ENCODE results near the gene CIROP.

The CIROP gene

GRCh38 chr14:23057757-23058653 is 46.8 kb downstream of the CIROP start:
- H3K27me3 ChIP-seq (ENCODE audit: control insufficient read depth, low read length), result peaks cover 6% of the 10 kb centered on the region; the same call in 1 of the 2 replicates
- H4K20me1 ChIP-seq (ENCODE audit: control insufficient read depth, insufficient read depth, low read depth, low read length), result no peaks in the 10 kb centered on the region
- H3K4me1 ChIP-seq (ENCODE audit: control insufficient read depth, low read length), result peaks cover 26% of the 10 kb centered on the region
- H3K4me2 ChIP-seq (ENCODE audit: low read length), result peak overlapping the region; percentile 95
- TF ChIP-seq, protein P1, sequence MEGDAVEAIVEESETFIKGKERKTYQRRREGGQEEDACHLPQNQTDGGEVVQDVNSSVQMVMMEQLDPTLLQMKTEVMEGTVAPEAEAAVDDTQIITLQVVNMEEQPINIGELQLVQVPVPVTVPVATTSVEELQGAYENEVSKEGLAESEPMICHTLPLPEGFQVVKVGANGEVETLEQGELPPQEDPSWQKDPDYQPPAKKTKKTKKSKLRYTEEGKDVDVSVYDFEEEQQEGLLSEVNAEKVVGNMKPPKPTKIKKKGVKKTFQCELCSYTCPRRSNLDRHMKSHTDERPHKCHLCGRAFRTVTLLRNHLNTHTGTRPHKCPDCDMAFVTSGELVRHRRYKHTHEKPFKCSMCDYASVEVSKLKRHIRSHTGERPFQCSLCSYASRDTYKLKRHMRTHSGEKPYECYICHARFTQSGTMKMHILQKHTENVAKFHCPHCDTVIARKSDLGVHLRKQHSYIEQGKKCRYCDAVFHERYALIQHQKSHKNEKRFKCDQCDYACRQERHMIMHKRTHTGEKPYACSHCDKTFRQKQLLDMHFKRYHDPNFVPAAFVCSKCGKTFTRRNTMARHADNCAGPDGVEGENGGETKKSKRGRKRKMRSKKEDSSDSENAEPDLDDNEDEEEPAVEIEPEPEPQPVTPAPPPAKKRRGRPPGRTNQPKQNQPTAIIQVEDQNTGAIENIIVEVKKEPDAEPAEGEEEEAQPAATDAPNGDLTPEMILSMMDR (IDR thresholded peaks at IDR 0.05; ENCODE audit: low read depth, low read length, poor library complexity, severe bottlenecking), result peak; percentile 96
- TF ChIP-seq EZH2phosphoT487 (IDR thresholded peaks at IDR 0.05; ENCODE audit: borderline replicate concordance, low read length), result no peak
- H3K4me3 ChIP-seq (ENCODE audit: low read length), result peak overlapping the region; percentile 76
- H3K79me2 ChIP-seq (ENCODE audit: control insufficient read depth, low read length), result no peaks in the 10 kb centered on the region
- no peaks in the 10 kb centered on the region for H3K9me2 ChIP-seq (replicated peaks; ENCODE audit: control insufficient read depth, low read length)
- H3K9me3 ChIP-seq (ENCODE audit: control insufficient read depth, insufficient read depth, low read length), result no peaks in the 10 kb centered on the region
- H3F3A ChIP-seq (ENCODE audit: control insufficient read depth, insufficient read depth), result peaks cover 30% of the 10 kb centered on the region
- H3K36me3 ChIP-seq (ENCODE audit: control insufficient read depth, low read length), result peaks cover 36% of the 10 kb centered on the region
- H3K27ac ChIP-seq (ENCODE audit: low read depth, low read length), result no peak overlapping the region

DNA sequence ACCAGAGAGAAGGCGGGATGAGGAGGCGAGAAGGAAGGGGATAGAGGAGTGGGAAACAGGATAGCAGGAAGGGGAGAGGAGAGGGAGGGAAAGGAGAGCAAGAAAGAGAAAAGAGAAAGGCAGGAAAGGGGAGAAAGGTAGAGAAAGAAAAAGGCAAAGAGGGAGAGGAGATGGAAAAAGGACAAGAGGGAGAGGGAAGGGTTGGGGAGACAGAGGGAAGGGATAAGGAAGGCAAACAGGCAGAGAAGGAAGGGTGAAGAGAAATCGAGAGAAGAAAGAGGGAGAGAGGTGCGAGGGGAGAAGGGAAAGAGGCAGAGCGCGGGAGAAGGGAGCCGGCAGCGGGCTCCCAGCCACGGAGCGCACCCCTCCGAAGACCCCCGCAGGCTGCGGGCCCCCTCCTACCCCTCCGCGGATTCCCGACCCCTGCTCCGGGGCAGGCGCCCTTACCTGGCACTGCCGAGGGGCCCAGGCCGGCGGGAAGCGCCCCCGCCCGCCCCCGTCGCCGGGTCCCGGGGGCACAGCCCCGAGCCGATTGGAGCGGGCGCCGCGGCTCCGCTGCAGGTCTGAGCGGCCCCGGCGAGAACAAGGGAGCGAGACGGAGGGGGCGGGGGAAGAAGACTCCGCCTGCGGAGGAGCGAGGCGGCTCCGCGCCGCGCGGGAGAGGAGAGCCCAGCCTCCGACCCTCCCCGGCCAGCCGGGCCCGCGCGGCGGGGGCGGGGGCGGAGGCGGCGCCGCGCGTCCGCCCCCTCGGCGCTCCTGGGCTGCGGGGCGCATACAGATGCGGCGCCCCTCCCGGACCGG is 47.6 kb downstream of the CIROP start, which contains the start of gene CDH24:
CDH24 (minus strand) TSS at position 565 of the 801 bp plus-strand sequence. CDS start 1,787 bp downstream, outside the sequence.
- TF ChIP-seq EZH2phosphoT487 (IDR thresholded peaks at IDR 0.05; ENCODE audit: borderline replicate concordance, low read length), result no peak
- TF ChIP-seq, protein P1 (IDR thresholded peaks at IDR 0.05; ENCODE audit: low read depth, low read length, poor library complexity, severe bottlenecking), result no peak
- peak within 1 kb of the TSS; percentile 95 for H3K4me2 ChIP-seq (ENCODE audit: low read length)
- H3K4me1 ChIP-seq (ENCODE audit: control insufficient read depth, low read length), result peaks cover 26% of the 10 kb centered on the region
- H3F3A ChIP-seq (ENCODE audit: control insufficient read depth, insufficient read depth), result peaks cover 26% of the 10 kb centered on the region
- H3K9me2 ChIP-seq (replicated peaks; ENCODE audit: control insufficient read depth, low read length), result no peaks in the 10 kb centered on the region
- no peaks in the 10 kb centered on the region for H4K20me1 ChIP-seq (ENCODE audit: control insufficient read depth, insufficient read depth, low read depth, low read length)
- no peak within 1 kb of the TSS for H3K27ac ChIP-seq (ENCODE audit: low read depth, low read length)
- H3K79me2 ChIP-seq (ENCODE audit: control insufficient read depth, low read length), result no peaks in the 10 kb centered on the region
- H3K36me3 ChIP-seq (ENCODE audit: control insufficient read depth, low read length), result peaks cover 28% of the 10 kb centered on the region
- no peaks in the 10 kb centered on the region for H3K9me3 ChIP-seq (ENCODE audit: control insufficient read depth, insufficient read depth, low read length)
- H3K4me3 ChIP-seq (ENCODE audit: low read length), result peak within 1 kb of the TSS; percentile 76
- peaks cover 6% of the 10 kb centered on the region; the same call in 1 of the 2 replicates for H3K27me3 ChIP-seq (ENCODE audit: control insufficient read depth, low read length)

DNA sequence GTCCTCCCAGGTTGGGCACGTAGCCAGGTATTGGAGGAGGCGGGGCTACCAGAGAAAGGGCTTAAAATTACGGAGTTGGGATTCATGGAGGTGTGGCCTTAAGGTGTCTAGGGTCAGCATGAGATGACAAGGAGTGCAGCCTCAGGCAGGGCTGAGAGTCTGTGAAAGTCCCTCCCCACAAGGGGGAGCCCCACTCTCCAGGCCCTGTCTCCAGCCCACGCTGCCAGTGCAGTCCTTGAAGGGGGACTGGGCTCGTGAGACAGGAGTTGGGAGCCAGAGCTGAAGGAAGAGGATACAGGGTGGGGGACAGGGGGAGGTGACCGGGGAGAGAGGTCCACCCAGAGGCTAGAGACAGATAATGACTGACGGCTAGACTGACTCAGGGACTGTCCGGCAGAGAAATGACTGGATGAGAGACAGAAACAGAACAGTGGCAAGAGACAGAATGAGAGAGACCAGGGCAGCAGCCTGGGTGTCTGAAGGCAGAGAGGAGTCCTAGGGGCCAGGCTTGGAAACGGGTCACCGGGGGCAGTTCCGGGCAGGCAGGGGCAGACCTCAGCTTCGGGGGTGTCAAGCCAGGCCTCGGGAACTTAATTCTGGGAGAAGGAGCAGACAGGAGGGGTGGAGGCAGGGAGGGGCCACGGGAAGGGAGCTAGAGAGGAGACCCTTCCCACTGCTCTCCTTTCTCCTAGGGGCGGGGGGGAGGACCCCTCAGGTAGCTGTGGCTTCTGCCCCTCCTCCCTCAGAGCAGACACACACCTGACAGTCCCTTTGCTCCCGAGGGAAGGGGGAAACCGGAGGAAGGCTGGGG is 48.4 kb downstream of the CIROP start:
- Histone ChIP-seq H4K20me1 (ENCODE audit: control insufficient read depth, insufficient read depth, low read depth, low read length) (no peaks in the 10 kb centered on the region), H3F3A (ENCODE audit: control insufficient read depth, insufficient read depth) (peaks cover 26% of the 10 kb centered on the region), H3K4me1 (ENCODE audit: control insufficient read depth, low read length) (peaks cover 26% of the 10 kb centered on the region), H3K9me2 (replicated peaks; ENCODE audit: control insufficient read depth, low read length) (no peaks in the 10 kb centered on the region), H3K4me3 (ENCODE audit: low read length) (peak overlapping the region; percentile 66), H3K27ac (ENCODE audit: low read depth, low read length) (no peak overlapping the region), H3K27me3 (ENCODE audit: control insufficient read depth, low read length) (peaks cover 6% of the 10 kb centered on the region; the same call in 1 of the 2 replicates), H3K36me3 (ENCODE audit: control insufficient read depth, low read length) (peaks cover 24% of the 10 kb centered on the region), H3K9me3 (ENCODE audit: control insufficient read depth, insufficient read depth, low read length) (no peaks in the 10 kb centered on the region), H3K79me2 (ENCODE audit: control insufficient read depth, low read length) (no peaks in the 10 kb centered on the region), H3K4me2 (ENCODE audit: low read length) (peak overlapping the region; percentile 95)
- no peak for TF ChIP-seq EZH2phosphoT487 (IDR thresholded peaks at IDR 0.05; ENCODE audit: borderline replicate concordance, low read length)
- TF ChIP-seq, protein P1 (IDR thresholded peaks at IDR 0.05; ENCODE audit: low read depth, low read length, poor library complexity, severe bottlenecking), result peak; percentile 90
